ENCODE measurements around the gene DLGAP4. TPM values are rescaled to one million over a fixed set of nuclear protein-coding genes. Genes with fewer than 3 reads are reported as not detected.
A peak's percentile ranks its signal among the peaks of the same experiment; 100 is the strongest.

DLGAP4 gene
- total and polyA plus RNA-seq, 2 of the 13 experiments (the other 11 are each of a cell fraction or from before 2014, with no cell fraction given): 15.2 to 26.7 TPM

GRCh38 chr20:36460648-36461599, 154.8 kb downstream of the DLGAP4 start (continued):
- TF ChIP-seq CSRNP2 (CRISPR knock-in tag; conservative IDR thresholded peaks at IDR 0.05; ENCODE audit: low read depth): no peak
- no peak; the same call in 1 of the 2 replicates for TF ChIP-seq ZNF639 (CRISPR knock-in tag; conservative IDR thresholded peaks at IDR 0.05)
- TF ChIP-seq ZSCAN25 (CRISPR knock-in tag; IDR thresholded peaks at IDR 0.05): peak; percentile 86
- TF ChIP-seq ARID4A (CRISPR knock-in tag; IDR thresholded peaks at IDR 0.05; ENCODE audit: borderline replicate concordance): peak; percentile 78
- no peak for TF ChIP-seq ZNF224 (CRISPR knock-in tag; IDR thresholded peaks at IDR 0.05)
- no peak for TF ChIP-seq HMGA1 (CRISPR knock-in tag; conservative IDR thresholded peaks at IDR 0.05)
- peak; percentile 53; the same call in 1 of the 2 replicates for TF ChIP-seq ATF3 (CRISPR knock-in tag; IDR thresholded peaks at IDR 0.05)
- peak; percentile 39 to 55; a peak in 2 of 4 replicates for TF ChIP-seq EP300 (IDR thresholded peaks at IDR 0.05; ENCODE audit: low read depth in 2 of 2, low read length in 2 of 2)
- peak; percentile 24; the same call in 1 of the 2 replicates for TF ChIP-seq EP300 (CRISPR knock-in tag; IDR thresholded peaks at IDR 0.05; ENCODE audit: borderline replicate concordance)
- TF ChIP-seq PTBP1 (IDR thresholded peaks at IDR 0.05; ENCODE audit: low read depth, low read length, poor library complexity, severe bottlenecking): no peak
- no peak; the same call in 1 of the 2 replicates for TF ChIP-seq ZBTB25 (CRISPR knock-in tag; IDR thresholded peaks at IDR 0.05)
- TF ChIP-seq FOXM1 (CRISPR knock-in tag; IDR thresholded peaks at IDR 0.05): 0 out of 2 replicates have a peak, but pooled peaks have one; percentile 56
- TF ChIP-seq PHF20 (CRISPR knock-in tag; IDR thresholded peaks at IDR 0.05): peak; percentile 61
- TF ChIP-seq ZNF558 (CRISPR knock-in tag; IDR thresholded peaks at IDR 0.05; ENCODE audit: borderline replicate concordance): peak; percentile 90; the same call in 1 of the 2 replicates
- no peak for TF ChIP-seq TBP (CRISPR knock-in tag; IDR thresholded peaks at IDR 0.05)
- TF ChIP-seq ZBTB2 (CRISPR knock-in tag; IDR thresholded peaks at IDR 0.05; ENCODE audit: low read depth): no peak
- TF ChIP-seq ZIK1 (CRISPR knock-in tag; IDR thresholded peaks at IDR 0.05; ENCODE audit: borderline replicate concordance, low read depth): no peak

Data from HepG2 (cell line).